Right atrium auricular region (tissue), 2 donors: Measurements from ENCODE around the gene CST11. TPM values are rescaled to one million over a fixed set of nuclear protein-coding genes. Genes with fewer than 3 reads are reported as not detected.
A peak's percentile ranks its signal among the peaks of the same experiment; 100 is the strongest.

Experiments used
- DNase-seq: peaks from one replicate; pipeline ENCODE4 v3.0.0-alpha.2; 2019; ENCODE audit warnings: low spot score
- H3K27ac ChIP-seq, 2 donors: fragments of 200-600 bp; sonication (generic); 1 replicate in 1 of 2; 2 replicates in 1 of 2; pipeline ENCODE4 v1.5.1; 2016 to 2019
- H3K27me3 ChIP-seq, 2 donors: fragments of 200-600 bp; sonication (generic); one replicate each; pipeline versions ENCODE4 v1.5.1 to v1.6.0; 2017 to 2019
- H3K36me3 ChIP-seq: fragments of 200-600 bp; sonication (generic); one replicate; pipeline ENCODE4 v1.5.1; 2016
- H3K4me1 ChIP-seq, 2 donors: fragments of 200-600 bp; sonication (generic); one replicate each; pipeline versions ENCODE4 v1.5.1 to v1.6.0; 2017 to 2019
- H3K4me3 ChIP-seq, 2 donors: fragments of 200-600 bp; sonication (generic); 1 replicate in 1 of 2; 2 replicates in 1 of 2; pipeline ENCODE4 v1.5.1; 2017 to 2019; ENCODE audit warnings: mild to moderate bottlenecking in 1 of 2, moderate library complexity in 1 of 2
- H3K9me3 ChIP-seq, 2 donors: fragments of 200-600 bp; sonication (generic); one replicate each; pipeline ENCODE4 v1.5.1; 2019
- total RNA-seq, 2 donors: library from RNA; depleted of rRNA; stranded (reverse); fragments of >200 nt; gene quantifications; one replicate each; pipeline ENCODE4 v1.1.0, GENCODE V29; 2016
- TF ChIP-seq, protein P1 (sequence below), 2 donors: fragments of 200-600 bp; sonication (generic); IDR thresholded peaks; one replicate each; pipeline ENCODE4 v1.5.1; 2019; ENCODE audit warnings: antibody characterized with exemption in 2 of 2

The CST11 gene
- total RNA-seq, 2 donors from 2014 or later, result not detected

GRCh38 chr20:23444859-23445258, 7.8 kb downstream of the CST11 start:
- TF ChIP-seq, protein P1, sequence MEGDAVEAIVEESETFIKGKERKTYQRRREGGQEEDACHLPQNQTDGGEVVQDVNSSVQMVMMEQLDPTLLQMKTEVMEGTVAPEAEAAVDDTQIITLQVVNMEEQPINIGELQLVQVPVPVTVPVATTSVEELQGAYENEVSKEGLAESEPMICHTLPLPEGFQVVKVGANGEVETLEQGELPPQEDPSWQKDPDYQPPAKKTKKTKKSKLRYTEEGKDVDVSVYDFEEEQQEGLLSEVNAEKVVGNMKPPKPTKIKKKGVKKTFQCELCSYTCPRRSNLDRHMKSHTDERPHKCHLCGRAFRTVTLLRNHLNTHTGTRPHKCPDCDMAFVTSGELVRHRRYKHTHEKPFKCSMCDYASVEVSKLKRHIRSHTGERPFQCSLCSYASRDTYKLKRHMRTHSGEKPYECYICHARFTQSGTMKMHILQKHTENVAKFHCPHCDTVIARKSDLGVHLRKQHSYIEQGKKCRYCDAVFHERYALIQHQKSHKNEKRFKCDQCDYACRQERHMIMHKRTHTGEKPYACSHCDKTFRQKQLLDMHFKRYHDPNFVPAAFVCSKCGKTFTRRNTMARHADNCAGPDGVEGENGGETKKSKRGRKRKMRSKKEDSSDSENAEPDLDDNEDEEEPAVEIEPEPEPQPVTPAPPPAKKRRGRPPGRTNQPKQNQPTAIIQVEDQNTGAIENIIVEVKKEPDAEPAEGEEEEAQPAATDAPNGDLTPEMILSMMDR (IDR thresholded peaks at IDR 0.05), result no peak
- no peaks in the 10 kb centered on the region for H3K9me3 ChIP-seq
- no peak for DNase-seq
- H3K4me3 ChIP-seq, result no peak overlapping the region
- no peak overlapping the region for H3K27ac ChIP-seq
- no peaks in the 10 kb centered on the region for H3K27me3 ChIP-seq
- no peaks in the 10 kb centered on the region for H3K36me3 ChIP-seq
- H3K4me1 ChIP-seq, result no peaks in the 10 kb centered on the region

GRCh38 chr20:23442436-23442835, 10.2 kb downstream of the CST11 start:
- TF ChIP-seq, protein P1 (IDR thresholded peaks at IDR 0.05), result no peak
- H3K4me1 ChIP-seq, result no peaks in the 10 kb centered on the region
- DNase-seq, result no peak

GRCh38 chr20:23441850-23442313, 10.8 kb downstream of the CST11 start:
- Histone ChIP-seq H3K4me1 (peaks cover 0 to under 1% of the 10 kb centered on the region in 2 donors), H3K27ac (no peak overlapping the region), H3K9me3 (no peaks in the 10 kb centered on the region), H3K36me3 (no peaks in the 10 kb centered on the region), H3K27me3 (no peaks in the 10 kb centered on the region), H3K4me3 (no peak overlapping the region)
- TF ChIP-seq, protein P1 (IDR thresholded peaks at IDR 0.05), result peak; percentile 68 to 88
- peak; percentile 81 for DNase-seq

More at GRCh38 chr20:23442436-23442835, 10.2 kb downstream of the CST11 start:
- Histone ChIP-seq H3K36me3 (no peaks in the 10 kb centered on the region), H3K27me3 (no peaks in the 10 kb centered on the region), H3K4me3 (no peak overlapping the region), H3K9me3 (no peaks in the 10 kb centered on the region), H3K27ac (no peak overlapping the region)

DNA sequence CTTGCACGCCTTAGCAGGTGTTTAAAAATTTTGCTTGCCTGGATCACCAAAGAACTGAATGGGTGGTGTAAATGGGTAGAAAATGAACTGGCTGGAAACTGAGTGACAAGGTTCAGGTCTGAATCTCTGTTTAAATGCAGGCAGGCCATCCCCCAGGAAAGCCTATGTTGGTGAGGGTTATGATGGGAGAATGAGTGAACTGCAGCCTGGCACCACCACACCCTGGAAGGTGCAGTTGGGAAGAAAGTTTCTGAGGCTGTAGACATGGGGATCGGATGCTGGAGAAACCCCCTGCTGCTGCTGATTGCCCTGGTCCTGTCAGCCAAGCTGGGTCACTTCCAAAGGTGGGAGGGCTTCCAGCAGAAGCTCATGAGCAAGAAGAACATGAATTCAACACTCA, 12.7 kb downstream of the CST11 start:
- DNase-seq, result no peak
- H3K27me3 ChIP-seq, result no peaks in the 10 kb centered on the region
- H3K27ac ChIP-seq, result no peak overlapping the region
- peaks cover 0 to 5% of the 10 kb centered on the region in 2 donors for H3K4me1 ChIP-seq
- H3K4me3 ChIP-seq, result no peak overlapping the region
- TF ChIP-seq, protein P1 (IDR thresholded peaks at IDR 0.05), result no peak
- H3K9me3 ChIP-seq, result no peaks in the 10 kb centered on the region
- H3K36me3 ChIP-seq, result no peaks in the 10 kb centered on the region

DNA sequence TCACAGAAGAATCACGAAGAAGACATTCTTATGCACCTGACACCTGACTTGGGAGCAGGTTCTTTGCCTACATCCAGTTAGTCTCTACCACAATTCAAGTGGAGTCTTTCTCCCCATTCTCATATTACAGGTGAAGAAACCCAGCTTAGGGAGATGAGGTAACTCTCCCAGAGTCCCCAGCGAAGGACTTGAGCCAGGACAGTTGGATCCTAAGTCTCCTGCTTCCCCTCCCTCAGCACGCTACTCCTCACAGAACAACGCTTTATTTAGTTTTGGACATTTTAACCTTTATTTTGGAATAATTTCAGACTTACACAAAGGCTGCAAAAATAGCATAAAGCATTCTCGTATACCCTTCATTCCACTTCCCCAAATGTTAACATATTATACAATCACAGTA, 14.0 kb downstream of the CST11 start:
- no peaks in the 10 kb centered on the region for H3K27me3 ChIP-seq
- H3K4me3 ChIP-seq, result no peak overlapping the region
- DNase-seq, result no peak
- no peak overlapping the region for H3K27ac ChIP-seq
- no peaks in the 10 kb centered on the region for H3K36me3 ChIP-seq
- peaks cover 0 to 5% of the 10 kb centered on the region in 2 donors for H3K4me1 ChIP-seq
- no peaks in the 10 kb centered on the region for H3K9me3 ChIP-seq
- TF ChIP-seq, protein P1 (IDR thresholded peaks at IDR 0.05), result no peak
